CD14-positive monocyte (primary cell): ENCODE results near the gene ME3. TPM values are rescaled to one million over a fixed set of nuclear protein-coding genes. Genes with fewer than 3 reads are reported as not detected.
A peak's percentile ranks its signal among the peaks of the same experiment; 100 is the strongest.

ENCODE experiments used
- DNase-seq, 3 donors: peaks; one replicate each; pipeline ENCODE4 v3.0.0-alpha.2; 2011 to 2022
- H2AFZ ChIP-seq: 2 replicates; pipeline ENCODE4 v1.6.0; 2012; ENCODE audit warnings: mild to moderate bottlenecking, low read depth, low read length, inconsistent platforms; ENCODE audit not compliant: insufficient read depth, poor library complexity, severe bottlenecking
- H3K27ac ChIP-seq, 2 donors: 1 replicate in 1 of 2; 2 replicates in 1 of 2; pipeline ENCODE4 v1.5.1; 2012 to 2013; ENCODE audit warnings: low read length in 2 of 2, control low read depth in 1 of 2, inconsistent platforms in 1 of 2, low read depth in 1 of 2, mild to moderate bottlenecking in 1 of 2
- H3K27me3 ChIP-seq, 2 donors: one replicate each; pipeline versions ENCODE4 v1.6.0 to v1.6.1; 2011 to 2013; ENCODE audit warnings: low read length in 2 of 2; ENCODE audit not compliant: control insufficient read depth in 2 of 2, insufficient read depth in 2 of 2
- H3K36me3 ChIP-seq, 2 donors: replicated peaks in 1 of 2; 1 replicate in 1 of 2; 2 replicates in 1 of 2; pipeline versions ENCODE4 v1.5.1 to v1.6.1; 2012 to 2013; ENCODE audit warnings: low read length in 2 of 2, control low read depth in 1 of 2, inconsistent platforms in 1 of 2, mild to moderate bottlenecking in 1 of 2; ENCODE audit not compliant: insufficient read depth in 2 of 2, control insufficient read depth in 1 of 2
- H3K4me1 ChIP-seq, 2 donors: 1 replicate in 1 of 2; 2 replicates in 1 of 2; pipeline versions ENCODE4 v1.5.1 to v1.6.1; 2012 to 2013; ENCODE audit warnings: low read length in 2 of 2, control low read depth in 1 of 2, inconsistent platforms in 1 of 2, mild to moderate bottlenecking in 1 of 2, moderate library complexity in 1 of 2; ENCODE audit not compliant: insufficient read depth in 2 of 2, control insufficient read depth in 1 of 2
- H3K4me2 ChIP-seq: replicated peaks from 2 replicates; pipeline ENCODE3; 2012; ENCODE audit warnings: low read length, moderate library complexity, mild to moderate bottlenecking; ENCODE audit not compliant: poor library complexity, severe bottlenecking; ENCODE audit errors: extremely low read depth
- H3K4me3 ChIP-seq, 3 experiments: fragments of 200-600 bp in 1 of 3; sonication (generic) in 1 of 3; replicated peaks in 1 of 3; 1 replicate in 2 of 3; 2 replicates in 1 of 3; pipeline ENCODE4 v1.5.1; 2011 to 2013; ENCODE audit warnings: low read length in 3 of 3, mild to moderate bottlenecking in 3 of 3, control low read depth in 2 of 3, low read depth in 2 of 3, inconsistent platforms in 1 of 3, moderate library complexity in 1 of 3
- H3K79me2 ChIP-seq: 2 replicates; pipeline ENCODE4 v1.6.0; 2012; ENCODE audit warnings: mild to moderate bottlenecking, control low read depth, inconsistent platforms, low read length, moderate library complexity; ENCODE audit not compliant: insufficient read depth
- H3K9ac ChIP-seq: 2 replicates; pipeline ENCODE4 v1.6.0; 2017; ENCODE audit warnings: low read length, mild to moderate bottlenecking; ENCODE audit not compliant: insufficient read depth, poor library complexity, severe bottlenecking
- H3K9me3 ChIP-seq, 2 donors: replicated peaks in 1 of 2; 1 replicate in 1 of 2; 2 replicates in 1 of 2; pipeline versions ENCODE4 v1.5.1 to v1.6.1; 2012 to 2013; ENCODE audit warnings: low read length in 2 of 2, control low read depth in 1 of 2; ENCODE audit not compliant: control insufficient read depth in 1 of 2, insufficient read depth in 1 of 2
- H4K20me1 ChIP-seq: 2 replicates; pipeline ENCODE4 v1.6.0; 2012; ENCODE audit warnings: mild to moderate bottlenecking, low read length, control low read depth, moderate library complexity; ENCODE audit not compliant: insufficient read depth
- H3K27ac Mint-ChIP-seq, 7 donors: one replicate each; pipeline ENCODE4 v1.8.0; 2020; ENCODE audit warnings: mild to moderate bottlenecking in 7 of 7, mixed read lengths in 7 of 7, moderate library complexity in 6 of 7, inconsistent platforms in 2 of 7
- H3K27me3 Mint-ChIP-seq, 3 donors: one replicate each; pipeline ENCODE4 v1.8.0; 2021 to 2022; ENCODE audit warnings: low read depth in 3 of 3, mild to moderate bottlenecking in 3 of 3, mixed read lengths in 3 of 3, moderate library complexity in 3 of 3, inconsistent platforms in 1 of 3
- H3K36me3 Mint-ChIP-seq, 2 donors: one replicate each; pipeline ENCODE4 v1.8.0; 2020; ENCODE audit warnings: mixed read lengths in 2 of 2, inconsistent platforms in 1 of 2, mild to moderate bottlenecking in 1 of 2
- H3K4me1 Mint-ChIP-seq: one replicate; pipeline ENCODE4 v1.8.0; 2020; ENCODE audit warnings: mild to moderate bottlenecking, mixed read lengths
- H3K4me3 Mint-ChIP-seq, 2 donors: one replicate each; pipeline ENCODE4 v1.8.0; 2020; ENCODE audit warnings: mild to moderate bottlenecking in 2 of 2, mixed read lengths in 2 of 2, moderate library complexity in 1 of 2
- H3K9me3 Mint-ChIP-seq, 7 donors: one replicate each; pipeline ENCODE4 v1.8.0; 2020 to 2022; ENCODE audit warnings: mixed read lengths in 7 of 7, mild to moderate bottlenecking in 6 of 7, moderate library complexity in 6 of 7, inconsistent platforms in 2 of 7
- CTCF ChIP-seq: fragments of 200-600 bp; IDR thresholded peaks from one replicate; pipeline ENCODE4 v1.8.0; 2022; ENCODE audit warnings: antibody characterized with exemption, mild to moderate bottlenecking
- WGBS: methylation state at CpG from one replicate; pipeline ENCODE4 v1.1.5; 2013; ENCODE audit warnings: missing lambda C conversion rate; ENCODE audit not compliant: insufficient coverage; 5-methylcytosine and 5-hydroxymethylcytosine counted together
- intact Hi-C, 2 donors: fragments of 100-400 bp; cut with micrococcal nuclease; formaldehyde crosslinking; loops; one replicate each; pipeline versions ENCODE4 v1.15.0 to v1.15.1; 2023
- polyA plus RNA-seq, 3 donors: library from polyadenylated mRNA; depleted of rRNA in 1 of 3; unstranded in 2 of 3; stranded (reverse) in 1 of 3; fragments of 300-500 nt in 2 of 3; fragments of >200 nt in 1 of 3; fragmentation: Illumina TruSeq in 2 of 3; gene quantifications; 1 replicate in 2 of 3; 2 replicates in 1 of 3; pipeline ENCODE4 v1.2.3, GENCODE V29; 2012 to 2021

ME3 gene
- polyA plus RNA-seq, 3 donors = 0.31 to 3.0 (median 0.42) TPM

- no peak overlapping the region for H2AFZ ChIP-seq
- no peak for TF ChIP-seq CTCF
- intact Hi-C loops = no loop called here
- Mint-ChIP-seq H3K36me3 (no peaks in the 10 kb centered on the region), H3K27me3 (peaks cover 0 to 1% (median 1%) of the 10 kb centered on the region in 3 donors), H3K4me3 (no peak overlapping the region), H3K9me3 (peaks cover 0 to 2% (median 0%) of the 10 kb centered on the region in 7 donors), H3K4me1 (peaks cover 4% of the 10 kb centered on the region), H3K27ac (peak overlapping the region in 1 of 7 donors; percentile 64)
- H3K4me1 ChIP-seq = no peaks in the 10 kb centered on the region
- no CpG with 5 or more reads among the region's 4 CpGs for WGBS
- no peaks in the 10 kb centered on the region for H3K36me3 ChIP-seq
- no peaks in the 10 kb centered on the region for H3K79me2 ChIP-seq
- H3K27me3 ChIP-seq = no peaks in the 10 kb centered on the region
- no peak for DNase-seq
- H3K27ac ChIP-seq = no peak overlapping the region
- H3K9ac ChIP-seq = no peak overlapping the region
- no peak overlapping the region for H3K4me3 ChIP-seq
- no peaks in the 10 kb centered on the region for H3K9me3 ChIP-seq
- no peaks in the 10 kb centered on the region for H4K20me1 ChIP-seq
- H3K4me2 ChIP-seq = no peak overlapping the region
Measured at GRCh38 chr11:86551288-86552092, 120.9 kb downstream of the ME3 start.

DNA sequence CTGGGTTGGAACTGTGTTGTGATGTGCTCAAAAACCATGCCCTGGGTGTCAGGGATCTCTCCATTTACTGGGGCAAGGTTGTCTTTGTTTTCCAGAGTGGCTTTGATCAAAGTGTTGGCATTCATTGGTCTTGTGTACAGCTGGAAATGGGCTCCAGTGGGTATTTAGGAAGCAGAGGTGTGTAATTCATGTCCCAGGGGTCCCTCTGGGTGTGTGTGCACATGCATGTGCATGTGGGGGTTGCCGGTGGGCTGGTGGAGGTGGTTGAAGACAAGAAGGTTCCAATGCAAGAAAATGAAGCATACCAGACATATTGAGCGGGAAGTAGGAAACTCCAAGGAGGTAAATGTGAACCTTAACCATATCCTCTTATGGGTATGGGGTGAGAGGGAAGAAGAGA is 121.7 kb downstream of the ME3 start:
- H4K20me1 ChIP-seq = no peaks in the 10 kb centered on the region
- H3K4me3 ChIP-seq = no peak overlapping the region
- Mint-ChIP-seq H3K27me3 (peaks cover 0 to 1% (median 1%) of the 10 kb centered on the region in 3 donors), H3K9me3 (peaks cover 0 to 2% (median 0%) of the 10 kb centered on the region in 7 donors), H3K36me3 (no peaks in the 10 kb centered on the region), H3K27ac (no peak overlapping the region), H3K4me1 (peaks cover 4% of the 10 kb centered on the region), H3K4me3 (no peak overlapping the region)
- no peak overlapping the region for H2AFZ ChIP-seq
- no peak for TF ChIP-seq CTCF
- H3K36me3 ChIP-seq = no peaks in the 10 kb centered on the region
- no peak overlapping the region for H3K27ac ChIP-seq
- H3K79me2 ChIP-seq = no peaks in the 10 kb centered on the region
- H3K9me3 ChIP-seq = no peaks in the 10 kb centered on the region
- no peak overlapping the region for H3K4me2 ChIP-seq
- DNase-seq = no peak
- intact Hi-C loops = no loop called here
- WGBS = no CpG with 5 or more reads among the region's 2 CpGs
- H3K27me3 ChIP-seq = no peaks in the 10 kb centered on the region
- no peaks in the 10 kb centered on the region for H3K4me1 ChIP-seq
- no peak overlapping the region for H3K9ac ChIP-seq
